SU-DHL-6 (cell line): ENCODE results near the gene VANGL1.
A peak's percentile ranks its signal among the peaks of the same experiment; 100 is the strongest.

ENCODE experiments used
- H2AFZ ChIP-seq: fragments of 200-600 bp; sonication (generic); 2 replicates; pipeline ENCODE4 v1.6.1; 2014; ENCODE audit warnings: low read depth, mild to moderate bottlenecking, moderate library complexity, mixed read lengths, antibody characterized with exemption, low read length; ENCODE audit not compliant: severe bottlenecking
- H3F3A ChIP-seq: fragments of 200-600 bp; shearing (Covaris generic); 2 replicates; pipeline ENCODE4 v1.6.0; 2016; ENCODE audit warnings: antibody characterized with exemption, mild to moderate bottlenecking; ENCODE audit not compliant: insufficient read depth
- H3K27ac ChIP-seq: fragments of 200-600 bp; sonication (generic); 2 replicates; pipeline ENCODE4 v1.5.1; 2016; ENCODE audit warnings: low read depth, mild to moderate bottlenecking, low read length, moderate library complexity, mixed read lengths
- H3K27me3 ChIP-seq: fragments of 200-600 bp; sonication (generic), shearing (Covaris generic); 2 replicates; pipeline ENCODE4 v1.6.0; 2014; ENCODE audit warnings: mild to moderate bottlenecking, low read length
- H3K36me3 ChIP-seq: fragments of 200-600 bp; sonication (generic); 2 replicates; pipeline ENCODE4 v1.6.1; 2014; ENCODE audit warnings: mild to moderate bottlenecking, low read length, mixed read lengths
- H3K4me2 ChIP-seq: fragments of 300-600, 200-600 bp; shearing (Covaris generic), sonication (generic); 2 replicates; pipeline ENCODE4 v1.6.0; 2014; ENCODE audit warnings: low read length, low read depth, mild to moderate bottlenecking; ENCODE audit not compliant: poor library complexity, severe bottlenecking
- H3K4me3 ChIP-seq: fragments of 200-600 bp; sonication (generic); 2 replicates; pipeline ENCODE4 v1.5.1; 2014; ENCODE audit warnings: antibody characterized with exemption, low read length, mild to moderate bottlenecking, mixed read lengths; ENCODE audit not compliant: insufficient read depth, poor library complexity, severe bottlenecking
- H3K79me2 ChIP-seq: fragments of 200-600 bp; sonication (generic); 2 replicates; pipeline ENCODE4 v1.6.1; 2014; ENCODE audit warnings: mild to moderate bottlenecking, low read length, moderate library complexity; ENCODE audit not compliant: insufficient read depth
- H3K9ac ChIP-seq: fragments of 200-600 bp; sonication (generic); 2 replicates; pipeline ENCODE4 v1.7.0; 2014; ENCODE audit warnings: mild to moderate bottlenecking, low read length
- H3K9me2 ChIP-seq: fragments of 200-600 bp; sonication (generic); replicated peaks from 2 replicates; pipeline ENCODE4 v1.6.1; 2014; ENCODE audit warnings: low read length; ENCODE audit not compliant: insufficient read depth
- H3K9me3 ChIP-seq: fragments of 200-600 bp; sonication (generic); 2 replicates; pipeline ENCODE4 v1.6.1; 2014; ENCODE audit warnings: low read length, mixed read lengths; ENCODE audit not compliant: insufficient read depth
- H4K20me1 ChIP-seq: fragments of 200-600 bp; sonication (generic); 2 replicates; pipeline ENCODE4 v1.6.1; 2014; ENCODE audit warnings: low read depth, mild to moderate bottlenecking, antibody characterized with exemption, low read length, moderate library complexity, mixed read lengths
- EZH2phosphoT487 ChIP-seq: fragments of 200-600 bp; sonication (generic), shearing (Covaris generic); conservative IDR thresholded peaks from 2 replicates; pipeline ENCODE4 v1.6.1; 2018; ENCODE audit warnings: mild to moderate bottlenecking, antibody characterized with exemption, low read length, moderate library complexity, mixed read lengths
- TF ChIP-seq, protein P1 (sequence below): fragments of 200-600 bp; sonication (generic); IDR thresholded peaks from one replicate; pipeline ENCODE4 v1.5.1; 2017; ENCODE audit warnings: antibody characterized with exemption, mild to moderate bottlenecking, low read length, moderate library complexity; ENCODE audit not compliant: insufficient read depth, poor library complexity, severe bottlenecking

The VANGL1 gene

DNA sequence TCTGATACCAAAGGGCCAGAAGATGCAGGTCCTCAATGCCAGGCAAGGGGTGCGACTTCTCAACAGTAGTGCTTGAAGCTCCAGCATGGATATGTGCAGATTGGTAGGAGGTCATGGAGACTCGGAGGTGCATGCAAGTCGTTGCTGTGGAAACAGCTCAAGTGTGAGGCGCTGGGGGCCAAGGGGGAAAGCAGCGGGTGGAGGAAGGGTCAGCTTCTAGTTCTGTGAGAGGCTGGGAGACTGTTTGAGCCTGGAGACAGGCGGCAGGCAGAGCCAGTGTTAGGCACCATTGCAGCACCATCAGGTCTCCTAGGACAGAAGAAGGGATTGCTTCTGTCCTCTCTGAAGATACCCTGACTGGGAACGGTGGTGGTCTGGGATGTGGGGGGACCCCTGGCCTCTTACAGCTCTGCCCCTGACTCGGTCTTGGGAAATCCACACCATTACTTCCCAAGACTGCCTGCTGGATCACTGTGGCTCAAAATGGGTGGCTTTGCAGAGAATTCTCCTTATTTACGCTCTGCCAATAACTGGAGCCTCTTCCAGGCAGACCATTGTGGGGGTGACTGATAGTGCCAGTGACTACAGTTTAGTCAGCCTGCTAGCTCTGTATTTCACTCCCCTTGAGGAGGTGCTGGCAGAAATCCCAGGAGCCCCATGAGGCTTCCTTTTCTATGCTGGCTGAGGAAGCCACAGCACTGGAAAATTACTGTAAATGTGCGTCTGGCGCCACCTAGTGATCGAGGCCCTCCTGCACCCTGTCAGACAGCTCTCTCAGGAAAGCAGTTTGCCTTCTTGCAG is 46.3 kb upstream of the VANGL1 start:
- H4K20me1 ChIP-seq: no peaks in the 10 kb centered on the region
- H3K79me2 ChIP-seq: no peaks in the 10 kb centered on the region
- TF ChIP-seq, protein P1, sequence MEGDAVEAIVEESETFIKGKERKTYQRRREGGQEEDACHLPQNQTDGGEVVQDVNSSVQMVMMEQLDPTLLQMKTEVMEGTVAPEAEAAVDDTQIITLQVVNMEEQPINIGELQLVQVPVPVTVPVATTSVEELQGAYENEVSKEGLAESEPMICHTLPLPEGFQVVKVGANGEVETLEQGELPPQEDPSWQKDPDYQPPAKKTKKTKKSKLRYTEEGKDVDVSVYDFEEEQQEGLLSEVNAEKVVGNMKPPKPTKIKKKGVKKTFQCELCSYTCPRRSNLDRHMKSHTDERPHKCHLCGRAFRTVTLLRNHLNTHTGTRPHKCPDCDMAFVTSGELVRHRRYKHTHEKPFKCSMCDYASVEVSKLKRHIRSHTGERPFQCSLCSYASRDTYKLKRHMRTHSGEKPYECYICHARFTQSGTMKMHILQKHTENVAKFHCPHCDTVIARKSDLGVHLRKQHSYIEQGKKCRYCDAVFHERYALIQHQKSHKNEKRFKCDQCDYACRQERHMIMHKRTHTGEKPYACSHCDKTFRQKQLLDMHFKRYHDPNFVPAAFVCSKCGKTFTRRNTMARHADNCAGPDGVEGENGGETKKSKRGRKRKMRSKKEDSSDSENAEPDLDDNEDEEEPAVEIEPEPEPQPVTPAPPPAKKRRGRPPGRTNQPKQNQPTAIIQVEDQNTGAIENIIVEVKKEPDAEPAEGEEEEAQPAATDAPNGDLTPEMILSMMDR: peak; percentile 81
- TF ChIP-seq EZH2phosphoT487: no peak
- no peak overlapping the region for H3K4me2 ChIP-seq
- H3K4me3 ChIP-seq: no peak overlapping the region
- H3K36me3 ChIP-seq: no peaks in the 10 kb centered on the region
- H3K9ac ChIP-seq: no peak overlapping the region
- H3K9me3 ChIP-seq: no peaks in the 10 kb centered on the region
- H3F3A ChIP-seq: no peaks in the 10 kb centered on the region
- H3K9me2 ChIP-seq: no peaks in the 10 kb centered on the region
- no peaks in the 10 kb centered on the region for H3K27me3 ChIP-seq
- no peak overlapping the region for H2AFZ ChIP-seq
- no peak overlapping the region for H3K27ac ChIP-seq

DNA sequence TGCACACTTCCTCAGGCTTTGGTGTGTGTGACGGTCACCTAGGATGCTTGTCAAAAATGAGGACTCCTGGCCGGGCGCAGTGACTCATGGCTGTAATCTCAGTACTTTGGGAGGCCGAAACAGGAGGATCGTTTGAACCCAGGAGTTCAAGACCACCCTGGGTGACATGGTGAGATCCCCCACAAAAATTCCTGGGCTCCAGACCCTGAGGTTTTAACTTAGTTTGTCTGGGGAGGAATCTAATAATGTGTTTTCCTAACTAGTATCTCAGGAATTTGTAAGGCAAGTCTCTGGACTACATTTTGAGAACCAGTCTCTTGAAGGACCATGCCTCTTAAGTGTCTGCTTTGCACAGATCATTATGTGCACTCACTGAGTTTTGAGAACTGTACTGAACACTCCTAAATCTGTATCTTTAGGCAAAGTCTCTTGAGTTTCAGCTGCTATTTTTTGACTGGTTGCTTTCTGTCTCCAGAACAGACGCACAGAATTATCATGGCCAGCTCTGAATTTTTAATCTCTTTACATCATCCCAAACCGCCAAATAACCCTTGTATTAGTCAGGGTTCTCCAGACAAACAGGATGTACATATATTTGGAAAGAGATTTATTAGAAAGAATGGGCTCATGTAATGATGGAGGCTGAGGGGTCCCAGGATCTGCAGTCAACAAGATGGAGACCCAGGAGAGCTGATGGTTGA is 45.5 kb upstream of the VANGL1 start:
- no peaks in the 10 kb centered on the region for H3F3A ChIP-seq
- no peaks in the 10 kb centered on the region for H3K27me3 ChIP-seq
- no peak overlapping the region for H2AFZ ChIP-seq
- no peaks in the 10 kb centered on the region for H4K20me1 ChIP-seq
- no peaks in the 10 kb centered on the region for H3K9me3 ChIP-seq
- H3K36me3 ChIP-seq: no peaks in the 10 kb centered on the region
- no peak overlapping the region for H3K27ac ChIP-seq
- H3K9ac ChIP-seq: no peak overlapping the region
- no peak for TF ChIP-seq EZH2phosphoT487
- TF ChIP-seq, protein P1: no peak
- no peak overlapping the region for H3K4me3 ChIP-seq
- no peak overlapping the region for H3K4me2 ChIP-seq
- H3K9me2 ChIP-seq: no peaks in the 10 kb centered on the region
- no peaks in the 10 kb centered on the region for H3K79me2 ChIP-seq

- H2AFZ ChIP-seq: no peak overlapping the region
- H3K27ac ChIP-seq: no peak overlapping the region
Observed at GRCh38 chr1:115604508-115604907, 37.3 kb upstream of the VANGL1 start.

More at GRCh38 chr1:115604508-115604907, 37.3 kb upstream of the VANGL1 start:
- TF ChIP-seq, protein P1: no peak
- TF ChIP-seq EZH2phosphoT487: no peak
- H3K9me3 ChIP-seq: no peaks in the 10 kb centered on the region
- H3K9ac ChIP-seq: no peak overlapping the region
- no peaks in the 10 kb centered on the region for H3K9me2 ChIP-seq
- H3K4me2 ChIP-seq: no peak overlapping the region
- H3F3A ChIP-seq: no peaks in the 10 kb centered on the region
- H3K79me2 ChIP-seq: no peaks in the 10 kb centered on the region
- no peaks in the 10 kb centered on the region for H4K20me1 ChIP-seq
- H3K36me3 ChIP-seq: no peaks in the 10 kb centered on the region
- H3K4me3 ChIP-seq: no peak overlapping the region
- no peaks in the 10 kb centered on the region for H3K27me3 ChIP-seq
